ENCODE results near the gene NIP7.
A peak's percentile ranks its signal among the peaks of the same experiment; 100 is the strongest.
"Not testable (repeated sequence)": the region's sequence is repeated elsewhere in the genome, so short reads cannot be mapped to it uniquely, and the experiment has no call there.

NIP7 gene

GRCh38 chr16:69339289-69340094 lies at the start of gene NIP7, which contains the start of gene COG8:
TSS of gene NIP7 (plus strand) at chr16:69339772. CDS start at chr16:69339830, 58 bp downstream.
TSS of gene COG8 (minus strand) at chr16:69339564. CDS start at chr16:69339552, 12 bp downstream.
- DNase-seq = peak; percentile 98

- not testable (repeated sequence) for DNase-seq
These were observed 47.9 kb upstream of the NIP7 start for GRCh38 chr16:69291657-69292056.

DNA sequence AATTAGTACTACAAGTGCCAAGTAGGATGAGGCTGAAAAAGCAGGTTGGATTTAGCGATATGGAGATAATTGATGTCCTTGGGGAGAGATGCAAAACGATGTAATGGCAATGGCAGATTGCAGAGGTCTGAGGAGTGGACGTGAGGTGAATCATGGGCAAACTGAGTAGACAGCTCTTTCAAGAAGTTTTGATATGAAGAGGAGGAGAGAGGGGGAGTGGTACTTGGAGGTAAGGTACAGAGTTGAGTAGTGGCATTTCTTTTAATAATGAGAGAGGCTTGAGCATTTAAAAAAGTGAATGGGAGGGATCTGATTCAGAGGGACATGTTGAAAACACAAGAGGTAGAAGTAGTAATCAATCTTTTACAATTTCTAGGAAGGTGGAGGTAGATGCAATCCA lies 46.2 kb upstream of the NIP7 start:
- DNase-seq = no peak

DNA sequence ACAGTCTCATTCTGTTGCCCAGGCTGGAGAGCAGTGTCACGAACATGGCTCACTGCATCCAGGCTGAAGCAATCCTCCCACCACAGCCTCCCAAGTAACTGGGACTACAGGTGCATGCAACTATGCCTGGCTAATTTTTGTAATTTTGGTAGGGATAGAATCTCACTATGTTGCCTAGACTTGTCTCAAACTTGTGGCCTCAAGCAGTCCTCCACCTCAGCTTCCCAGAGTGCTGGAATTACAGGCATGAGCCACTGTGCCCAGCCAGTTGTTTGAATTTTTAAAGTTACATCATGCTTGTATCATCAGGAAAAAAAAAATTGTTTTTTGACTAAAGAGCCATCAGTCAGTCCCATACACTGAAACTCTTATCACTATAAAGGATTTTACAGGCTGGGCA lies 45.5 kb upstream of the NIP7 start:
- no peak for DNase-seq

- DNase-seq = not testable (repeated sequence)
These were observed 42.8 kb upstream of the NIP7 start for GRCh38 chr16:69296771-69297170.

DNA sequence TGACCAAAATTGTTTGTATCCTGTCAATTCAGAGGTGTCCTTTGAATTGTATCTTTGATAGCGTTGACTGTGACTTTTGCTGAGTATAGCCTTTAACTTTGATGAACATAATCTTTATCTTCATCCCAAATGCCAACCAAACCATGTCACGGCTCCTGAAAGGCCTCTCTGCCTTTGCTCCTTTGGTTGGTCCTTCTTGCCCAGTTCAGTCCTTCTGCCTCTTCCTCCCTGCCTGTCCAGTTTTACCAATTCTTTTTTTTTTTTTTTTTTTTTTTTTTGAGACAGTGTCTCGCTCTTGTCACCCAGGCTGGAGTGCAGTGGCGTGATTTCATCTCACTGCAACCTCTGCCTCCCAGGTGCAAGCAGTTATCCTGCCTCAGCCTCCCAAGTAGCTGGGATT lies 41.3 kb upstream of the NIP7 start:
- DNase-seq = no peak

DNA sequence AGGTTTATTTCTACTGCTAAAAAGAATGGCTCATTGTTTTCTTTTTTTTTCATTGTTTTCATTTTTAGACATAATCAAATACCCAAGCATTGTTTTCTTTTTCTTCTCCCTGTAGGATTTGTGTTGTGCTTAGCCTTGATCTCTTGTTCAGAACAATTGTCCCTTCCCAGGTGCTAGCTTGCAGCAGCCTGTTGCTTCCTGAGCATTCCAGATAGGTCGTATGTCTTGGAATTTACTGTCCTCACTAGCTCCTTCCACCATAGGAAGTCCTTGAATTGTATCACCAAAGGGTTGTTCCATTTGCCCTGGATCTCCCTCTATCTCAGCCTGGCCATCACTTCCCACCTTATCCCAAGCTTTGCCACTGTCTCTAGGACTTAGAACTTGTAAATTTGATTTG lies 38.4 kb upstream of the NIP7 start:
- no peak for DNase-seq

DNA sequence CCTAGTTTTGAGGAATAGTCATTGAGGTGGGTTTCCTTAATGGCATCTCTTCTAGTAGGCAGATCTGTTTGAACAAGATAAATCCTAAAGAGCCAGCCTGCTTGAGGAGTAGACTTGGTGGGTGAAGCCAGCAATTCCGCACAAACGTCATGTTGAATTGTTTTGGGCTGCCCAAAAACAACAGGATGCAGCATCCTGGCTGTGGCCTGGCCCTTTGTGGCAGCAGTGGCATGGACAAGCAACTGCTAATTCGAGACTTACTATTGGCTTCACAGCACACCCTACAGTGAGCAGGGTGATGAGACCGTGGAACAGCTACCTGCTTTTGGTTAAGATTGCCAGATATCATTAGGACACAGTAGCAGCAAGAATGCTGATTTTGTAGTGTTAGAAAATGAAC lies 37.7 kb upstream of the NIP7 start:
- no peak for DNase-seq

DNA sequence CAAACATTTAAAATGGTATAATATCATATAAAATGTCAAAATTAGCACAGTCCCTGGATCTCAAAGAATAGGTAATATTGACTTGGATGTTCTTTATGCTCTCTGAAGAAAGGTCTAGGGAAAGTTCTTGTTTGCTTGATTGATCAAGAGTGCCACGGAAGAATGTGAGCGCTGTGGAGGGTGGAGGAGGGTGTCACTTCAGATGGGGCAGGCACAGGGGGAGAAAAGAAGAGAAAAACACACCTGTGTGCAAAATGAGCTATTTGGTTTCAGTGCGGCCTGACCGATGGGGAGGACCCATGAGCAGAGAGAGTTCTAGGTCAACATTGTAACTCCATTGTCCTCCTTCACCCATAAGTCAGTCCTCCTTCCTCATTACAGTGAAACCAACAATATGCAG lies 37.3 kb upstream of the NIP7 start:
- DNase-seq = no peak

GRCh38 chr16:69306031-69306430 lies 33.5 kb upstream of the NIP7 start:
- no peak for DNase-seq

- DNase-seq = no peak
These were observed 32.5 kb upstream of the NIP7 start for GRCh38 chr16:69307091-69307490.

DNA sequence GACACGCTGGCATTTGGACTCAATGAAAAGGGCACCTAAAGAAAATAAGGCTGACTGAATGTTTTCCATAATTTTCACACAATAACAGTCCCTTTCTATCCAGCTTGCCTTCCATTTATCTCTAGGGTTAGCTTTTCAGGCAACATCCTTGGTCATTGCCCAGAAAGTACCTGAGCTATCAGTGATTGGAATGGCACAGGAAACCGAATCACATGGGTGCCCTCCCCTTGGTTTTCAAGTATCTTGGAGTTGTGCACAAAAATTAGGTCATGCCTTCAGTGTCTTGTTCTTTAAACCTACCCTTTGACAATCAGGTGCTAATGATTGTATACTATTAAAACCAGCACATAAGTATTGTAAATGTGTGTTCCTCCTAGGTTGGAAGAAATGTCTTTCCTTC lies 31.7 kb upstream of the NIP7 start:
- no peak for DNase-seq

DNA sequence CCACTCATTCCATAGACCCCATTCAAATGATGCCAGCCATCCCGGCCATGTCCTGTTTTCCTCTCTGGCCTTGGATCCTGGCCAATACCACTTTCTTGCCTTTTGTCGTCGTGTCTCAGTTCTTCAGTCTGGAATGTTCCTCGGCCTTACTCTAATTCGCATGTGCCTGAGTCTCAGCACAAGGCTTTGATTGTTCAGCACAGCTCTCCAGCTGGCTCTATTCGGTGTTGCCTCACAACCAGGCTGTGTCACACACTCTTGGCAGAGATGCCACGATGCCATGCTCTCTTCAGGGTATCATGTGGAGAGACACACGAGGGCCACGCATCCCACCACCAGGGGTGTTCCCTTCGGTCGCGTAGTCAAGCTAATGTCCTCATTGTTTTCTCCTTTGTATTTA lies 30.3 kb upstream of the NIP7 start:
- no peak for DNase-seq

DNA sequence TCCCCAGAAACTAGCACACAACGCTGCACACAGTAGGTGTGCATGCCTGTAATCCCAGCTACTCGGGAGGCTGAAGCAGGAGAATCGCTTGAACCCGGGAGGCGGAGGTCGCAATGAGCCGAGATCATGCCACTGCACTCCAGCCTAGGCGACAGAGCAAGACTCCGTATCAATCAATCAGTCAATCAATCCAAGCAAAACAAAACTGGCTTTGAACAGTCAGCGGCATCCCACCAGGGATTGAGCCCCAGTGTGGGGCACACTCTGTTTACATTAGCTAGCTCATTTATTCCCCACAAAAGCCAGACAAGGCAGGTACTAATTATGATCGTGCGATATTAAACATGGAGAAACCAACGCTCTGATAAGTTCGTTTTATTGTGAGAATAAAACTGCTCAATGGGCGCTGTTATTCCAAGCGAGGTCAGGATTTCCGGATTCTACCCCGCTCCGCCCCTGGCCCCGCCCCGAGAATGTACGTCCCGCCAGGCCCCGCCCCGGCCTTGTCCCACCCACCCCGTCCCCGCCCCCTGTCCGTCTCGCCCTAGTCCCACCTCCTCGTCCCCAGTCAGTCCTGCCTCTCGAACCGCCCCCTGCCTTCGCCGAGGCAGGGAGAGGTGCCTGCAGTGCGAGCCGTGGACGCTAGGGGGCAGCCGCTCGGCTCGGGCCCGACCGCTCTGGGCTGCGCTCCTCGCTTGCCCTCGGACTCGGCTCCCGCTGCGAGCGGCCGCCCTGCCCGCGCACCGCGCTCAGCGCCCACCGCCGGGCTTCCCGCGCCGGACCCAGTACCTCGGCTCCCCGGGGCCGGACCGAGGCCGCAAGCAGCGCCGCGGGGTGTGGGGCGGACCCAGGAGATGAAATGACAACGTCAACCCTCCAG lies 28.7 kb upstream of the NIP7 start, which contains the start of gene VPS4A:
Gene VPS4A, plus strand, starts transcription at position 698 of the 880 bp plus-strand sequence. Its CDS starts 162 bp downstream, at position 860.
- peak; percentile 97 for DNase-seq

DNA sequence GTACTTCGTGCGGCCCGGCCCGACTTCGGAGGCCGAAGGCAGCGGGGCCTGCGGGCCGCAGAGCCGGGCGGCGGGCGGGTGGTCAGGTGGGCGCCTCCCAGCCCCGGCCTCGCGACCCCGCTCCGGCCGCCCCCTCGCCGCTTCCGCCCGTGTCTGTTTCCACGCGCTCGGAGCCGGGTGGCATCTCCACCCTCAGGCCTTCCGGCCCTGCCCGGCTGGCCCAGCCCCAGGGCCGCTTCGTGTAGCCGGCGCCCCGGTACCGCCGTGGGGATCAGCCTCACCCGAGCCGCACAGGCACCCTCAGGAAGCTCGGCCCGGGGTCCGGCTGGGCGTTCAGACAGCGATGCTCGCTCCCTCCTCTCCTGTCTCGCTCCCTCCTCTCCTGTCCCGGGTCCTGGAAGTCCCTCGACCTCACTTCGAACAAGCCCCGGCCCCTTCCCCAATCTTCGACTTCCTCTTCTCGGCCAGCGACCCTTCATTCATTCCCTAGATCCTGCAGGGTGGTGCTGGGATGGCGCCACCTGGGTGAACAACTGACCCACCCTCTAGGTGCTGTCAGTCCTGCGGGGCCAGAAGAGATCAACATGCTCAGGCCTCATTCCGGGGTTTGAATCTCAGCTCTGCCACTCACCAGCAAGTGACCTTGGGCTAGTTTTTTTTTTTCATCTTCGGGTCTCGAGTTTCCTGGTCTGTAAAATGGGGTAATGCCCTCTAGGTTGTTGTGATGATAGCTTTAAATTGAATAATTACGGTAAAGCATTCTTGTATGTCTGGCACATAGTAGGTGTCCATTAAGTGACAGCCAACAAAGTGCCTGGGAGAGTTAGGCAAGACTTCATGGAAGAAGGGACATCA lies 27.8 kb upstream of the NIP7 start:
- DNase-seq = peak; percentile 62

DNA sequence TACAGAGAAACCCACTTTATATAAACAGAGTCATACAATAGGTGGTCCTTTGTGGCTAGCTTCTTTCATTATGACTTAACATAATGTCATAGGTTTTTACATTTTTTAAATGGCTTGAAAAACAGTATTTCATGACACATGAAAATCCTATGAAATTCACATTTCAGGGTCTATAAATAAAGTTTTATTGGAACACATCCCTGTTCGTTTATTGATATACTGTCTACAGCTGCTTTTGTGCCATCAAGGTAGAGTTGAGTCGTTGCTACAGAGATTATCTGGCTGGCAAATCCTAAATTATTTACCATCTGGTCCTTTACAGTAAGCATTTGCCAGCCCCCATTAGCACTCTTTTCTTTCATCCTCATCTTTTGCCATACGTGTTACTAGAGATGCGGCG lies 26.1 kb upstream of the NIP7 start:
- no peak for DNase-seq

- DNase-seq = no peak
These were observed 25.0 kb upstream of the NIP7 start for GRCh38 chr16:69314534-69314933.

DNA sequence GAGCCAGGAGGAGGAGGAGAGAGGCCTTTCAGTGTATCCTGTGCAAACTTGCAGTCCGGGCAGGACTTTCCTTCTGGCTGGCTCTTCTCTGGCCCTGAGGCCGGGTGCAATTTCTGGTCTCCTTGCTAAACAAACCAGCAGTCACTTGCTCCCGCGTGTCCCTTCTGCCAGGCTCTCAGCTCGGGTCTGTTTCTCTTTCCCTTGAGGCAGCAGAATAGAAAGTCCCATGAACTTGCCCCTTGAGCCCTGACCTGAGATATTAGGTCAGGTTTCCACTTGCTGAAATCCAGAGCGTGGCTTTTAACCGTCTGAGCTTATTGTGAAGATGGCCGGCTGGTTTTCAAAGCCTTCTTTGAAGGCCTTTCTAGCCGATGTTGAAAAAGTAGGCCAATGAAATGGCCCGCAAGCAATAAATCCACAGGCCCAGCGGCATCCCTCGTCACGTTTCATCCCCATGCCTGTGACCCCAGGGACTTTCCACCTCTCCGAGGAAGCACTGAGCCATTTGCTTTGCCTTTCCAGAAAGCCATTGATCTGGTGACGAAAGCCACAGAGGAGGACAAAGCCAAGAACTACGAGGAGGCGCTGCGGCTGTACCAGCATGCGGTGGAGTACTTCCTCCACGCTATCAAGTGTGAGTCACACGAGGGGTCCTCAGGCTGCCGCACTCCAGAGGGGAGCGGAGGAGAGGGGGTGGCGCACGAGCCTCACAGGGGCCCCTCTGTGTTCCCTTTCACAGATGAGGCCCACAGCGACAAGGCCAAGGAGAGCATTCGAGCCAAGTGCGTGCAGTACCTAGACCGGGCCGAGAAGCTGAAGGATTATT lies 23.9 kb upstream of the NIP7 start:
- DNase-seq = no peak

DNA sequence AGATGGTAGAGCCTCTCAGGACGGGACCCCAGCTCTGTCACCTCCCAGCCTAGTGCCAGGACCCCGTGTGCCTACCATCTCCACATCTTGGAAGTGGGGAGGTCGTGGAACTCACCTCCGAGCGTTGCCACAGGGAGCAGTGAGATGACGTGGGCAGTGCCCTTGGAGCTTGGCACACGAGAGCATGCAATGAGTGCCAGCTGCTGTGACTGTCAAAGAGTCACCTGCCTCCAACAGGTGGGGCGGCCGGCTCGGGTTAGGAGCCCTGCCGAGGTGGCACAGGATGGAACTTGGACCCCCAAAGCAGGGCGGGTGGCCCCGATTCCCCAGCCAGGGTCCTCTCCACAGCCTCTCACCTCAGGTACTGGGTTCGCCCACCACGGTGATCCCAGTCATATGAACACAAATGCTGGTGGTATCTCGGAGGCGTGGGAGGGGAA lies 23.0 kb upstream of the NIP7 start:
- DNase-seq = no peak

DNA sequence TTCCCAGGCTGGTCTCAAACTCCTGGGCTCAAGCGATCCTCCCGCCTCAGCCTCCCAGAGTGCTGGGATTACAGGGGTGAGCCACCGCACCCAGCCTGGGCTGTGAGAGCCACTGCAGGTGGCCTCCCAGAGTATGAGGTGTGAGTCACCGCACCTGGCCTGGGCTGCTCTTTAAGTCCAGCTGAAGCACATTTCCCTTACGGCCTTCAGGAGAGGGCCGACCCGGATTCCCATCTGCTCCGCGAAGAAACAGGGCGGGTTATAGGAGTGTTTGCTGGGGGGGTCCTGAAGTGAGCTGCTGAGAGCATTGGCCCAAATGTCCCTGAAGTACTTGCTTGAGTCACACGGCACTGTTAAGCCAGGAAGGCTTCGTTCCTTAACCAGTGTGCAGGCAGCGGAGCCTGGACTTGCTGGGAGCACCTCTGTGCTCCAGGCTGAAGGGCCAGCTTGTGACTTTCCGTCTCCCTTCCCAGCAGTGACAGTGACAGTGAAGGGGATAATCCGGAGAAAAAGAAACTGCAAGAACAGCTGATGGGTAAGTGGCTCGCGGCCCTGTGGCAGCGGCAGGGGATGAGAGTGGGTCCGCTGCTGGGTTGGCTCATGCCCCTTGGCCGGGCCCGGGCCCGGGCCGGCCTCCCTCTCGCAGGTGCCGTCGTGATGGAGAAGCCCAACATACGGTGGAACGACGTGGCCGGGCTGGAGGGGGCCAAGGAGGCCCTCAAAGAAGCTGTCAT lies 21.2 kb upstream of the NIP7 start:
- peak; percentile 93 for DNase-seq

DNA sequence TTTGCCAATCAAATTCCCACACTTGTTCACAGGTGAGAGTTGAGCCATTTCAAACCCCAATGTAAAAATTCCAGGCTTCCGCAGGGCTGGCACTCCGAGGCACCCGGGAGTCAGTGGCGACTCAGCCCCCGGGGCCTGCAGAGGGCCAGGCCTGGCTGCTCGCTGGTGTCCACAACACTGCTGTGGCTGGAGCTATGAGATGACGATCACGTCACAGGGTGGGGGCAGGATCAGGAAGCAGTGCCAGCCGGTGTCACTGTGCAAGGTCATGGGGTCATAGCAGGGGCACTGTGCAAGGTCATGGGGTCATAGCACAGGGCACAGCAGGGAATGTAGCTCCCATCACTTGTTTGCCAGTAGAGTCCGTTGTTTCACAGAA lies 20.7 kb upstream of the NIP7 start:
- no peak for DNase-seq

Data from DMS53 (cell line).